Cardiac atrium fibroblast (primary cell): ENCODE results near the gene RHOT2. TPM values are rescaled to one million over a fixed set of nuclear protein-coding genes. Genes with fewer than 3 reads are reported as not detected.

Source experiments
- total RNA-seq: library from RNA; depleted of rRNA; stranded (reverse); fragments of >200 nt; gene quantifications from 2 replicates; pipeline ENCODE4 v1.2.3, GENCODE V29; 2015

The RHOT2 gene
- total RNA-seq, 1 donor from 2014 or later = 67.3 TPM

Other genes with a start within 250 kb of the RHOT2 start
- gene RAB11FIP3, start 242.5 kb upstream of the RHOT2 start, total RNA-seq = 32.1 and 33.0 TPM in 2 replicates
- gene CAPN15, start 140.4 kb upstream of the RHOT2 start, total RNA-seq = 32.9 and 43.7 TPM in 2 replicates
- gene PRR35, start 107.7 kb upstream of the RHOT2 start, total RNA-seq = not detected in 2 replicates
- gene NHLRC4, start 101.1 kb upstream of the RHOT2 start, total RNA-seq = 2.2 and 6.5 TPM in 2 replicates
- 22.4 and 30.7 TPM in 2 replicates for gene PIGQ, start 98.2 kb upstream of the RHOT2 start, total RNA-seq
- gene RAB40C, start 78.1 kb upstream of the RHOT2 start, total RNA-seq = 11.6 and 18.6 TPM in 2 replicates
- gene WFIKKN1, start 37.1 kb upstream of the RHOT2 start, total RNA-seq = under 0.01 TPM in 1 of 2 replicates, not detected in the other
- gene METTL26, start 31.8 kb upstream of the RHOT2 start, total RNA-seq = 119 and 170 TPM in 2 replicates
- gene MCRIP2, start 26.3 kb upstream of the RHOT2 start, total RNA-seq = 28.2 and 41.8 TPM in 2 replicates
- gene WDR90, start 18.8 kb upstream of the RHOT2 start, total RNA-seq = 9.2 and 12.6 TPM in 2 replicates
- 2.9 TPM in 1 of 2 replicates, not detected in the other for gene RHBDL1, start 7.5 kb downstream of the RHOT2 start, total RNA-seq
- 147 and 190 TPM in 2 replicates for gene STUB1, start 12.3 kb downstream of the RHOT2 start, total RNA-seq
- 43.3 and 83.1 TPM in 2 replicates for gene JMJD8, start 16.2 kb downstream of the RHOT2 start, total RNA-seq
- gene WDR24, start 22.3 kb downstream of the RHOT2 start, total RNA-seq = 9.7 and 12.8 TPM in 2 replicates
- 1.9 and 2.9 TPM in 2 replicates for gene FBXL16, start 37.7 kb downstream of the RHOT2 start, total RNA-seq
- gene METRN, start 47.0 kb downstream of the RHOT2 start, total RNA-seq = 84.7 and 120 TPM in 2 replicates
- 13.4 and 19.0 TPM in 2 replicates for gene ANTKMT, start 53.0 kb downstream of the RHOT2 start, total RNA-seq
- 1.6 and 4.5 TPM in 2 replicates for gene CCDC78, start 58.3 kb downstream of the RHOT2 start, total RNA-seq
- 4.0 and 25.1 TPM in 2 replicates for gene HAGHL, start 59.0 kb downstream of the RHOT2 start, total RNA-seq
- gene CIAO3, start 72.9 kb downstream of the RHOT2 start, total RNA-seq = 16.8 and 31.4 TPM in 2 replicates
- gene MSLN, start 92.6 kb downstream of the RHOT2 start, total RNA-seq = not detected in 2 replicates
- 20.0 and 33.5 TPM in 2 replicates for gene RPUSD1, start 120.2 kb downstream of the RHOT2 start, total RNA-seq
- 16.6 and 22.0 TPM in 2 replicates for gene CHTF18, start 120.5 kb downstream of the RHOT2 start, total RNA-seq
- gene GNG13, start 132.6 kb downstream of the RHOT2 start, total RNA-seq = not detected in 2 replicates